Activated naive CD4-positive, alpha-beta T cell treated with anti-CD3 and anti-CD28 coated beads, Interleukin-2, amount 10 ng/mL, durations not matched to agents 7 days and 5 days (primary cell): ENCODE data around the gene USP1.
A peak's percentile ranks its signal among the peaks of the same experiment; 100 is the strongest.

ENCODE experiments used
- CTCF ChIA-PET: fragments of 350-600 bp; sonication (Branson Sonifier 250); formaldehyde crosslinking; loops from one replicate; lab custom pipeline; 2021; ENCODE audit warnings: antibody characterized with exemption; lab: Charles Lee
- DNase-seq: peaks from one replicate; pipeline ENCODE4 v3.0.0-alpha.2; 2020
- H3K27ac Mint-ChIP-seq: one replicate; pipeline ENCODE4 v1.8.0; 2021; ENCODE audit warnings: mild to moderate bottlenecking, moderate library complexity, mixed read lengths
- H3K27me3 Mint-ChIP-seq: one replicate; pipeline ENCODE4 v1.8.0; 2021; ENCODE audit warnings: mild to moderate bottlenecking, mixed read lengths
- H3K36me3 Mint-ChIP-seq: one replicate; pipeline ENCODE4 v1.8.0; 2021; ENCODE audit warnings: mixed read lengths
- H3K4me1 Mint-ChIP-seq: one replicate; pipeline ENCODE4 v1.8.0; 2021; ENCODE audit warnings: mixed read lengths
- H3K4me3 Mint-ChIP-seq: one replicate; pipeline ENCODE4 v1.8.0; 2021; ENCODE audit warnings: mild to moderate bottlenecking, moderate library complexity, mixed read lengths
- H3K9me3 Mint-ChIP-seq: one replicate; pipeline ENCODE4 v1.8.0; 2021; ENCODE audit warnings: mixed read lengths

USP1 gene

GRCh38 chr1:62436466-62437272 lies at the start of gene USP1:
USP1 (plus strand) TSS chr1:62437049; CDS start chr1:62439868, 2,819 bp downstream.
- peaks cover 5% of the 10 kb centered on the region for H3K27me3 Mint-ChIP-seq
- peaks cover 30% of the 10 kb centered on the region for H3K36me3 Mint-ChIP-seq
- H3K9me3 Mint-ChIP-seq = no peaks in the 10 kb centered on the region
- peak; percentile 99 for DNase-seq
- CTCF ChIA-PET = no interaction called here
- peak within 1 kb of the TSS; percentile 86 for H3K4me3 Mint-ChIP-seq
- peak within 1 kb of the TSS; percentile 100 for H3K27ac Mint-ChIP-seq
- peaks cover 43% of the 10 kb centered on the region for H3K4me1 Mint-ChIP-seq

GRCh38 chr1:62389531-62389930 lies 47.3 kb upstream of the USP1 start:
- Mint-ChIP-seq H3K9me3 (no peaks in the 10 kb centered on the region), H3K4me1 (no peaks in the 10 kb centered on the region), H3K36me3 (no peaks in the 10 kb centered on the region), H3K27me3 (peaks cover 17% of the 10 kb centered on the region), H3K4me3 (no peak overlapping the region), H3K27ac (no peak overlapping the region)
- CTCF ChIA-PET = interaction anchor here (0.7 to 1.0 kb wide), 4 partner anchors 17 to 205 kb away, joined by 3 to 5 read pairs (median 3); no protein-coding TSS in a partner anchor
- DNase-seq = no peak

GRCh38 chr1:62390071-62390470 lies 46.8 kb upstream of the USP1 start:
- CTCF ChIA-PET = no interaction called here
- H3K27me3 Mint-ChIP-seq = peaks cover 17% of the 10 kb centered on the region
- no peak overlapping the region for H3K4me3 Mint-ChIP-seq
- H3K9me3 Mint-ChIP-seq = no peaks in the 10 kb centered on the region
- H3K27ac Mint-ChIP-seq = no peak overlapping the region
- no peaks in the 10 kb centered on the region for H3K4me1 Mint-ChIP-seq
- H3K36me3 Mint-ChIP-seq = no peaks in the 10 kb centered on the region
- no peak for DNase-seq

- DNase-seq = peak; percentile 42
- H3K36me3 Mint-ChIP-seq = no peaks in the 10 kb centered on the region
- no peak overlapping the region for H3K27ac Mint-ChIP-seq
- no peak overlapping the region for H3K4me3 Mint-ChIP-seq
- no peaks in the 10 kb centered on the region for H3K4me1 Mint-ChIP-seq
- no peaks in the 10 kb centered on the region for H3K9me3 Mint-ChIP-seq
- CTCF ChIA-PET = interaction anchor here (0.6 to 1.2 kb wide), 9 partner anchors 9 to 582 kb away, joined by 3 to 4 read pairs (median 3); no protein-coding TSS in a partner anchor
- H3K27me3 Mint-ChIP-seq = peaks cover 17% of the 10 kb centered on the region
These were observed 45.4 kb upstream of the USP1 start for GRCh38 chr1:62391369-62391971.

GRCh38 chr1:62392951-62393350 lies 43.9 kb upstream of the USP1 start:
- CTCF ChIA-PET = no interaction called here
- Mint-ChIP-seq H3K27ac (no peak overlapping the region), H3K4me3 (no peak overlapping the region), H3K4me1 (no peaks in the 10 kb centered on the region), H3K9me3 (no peaks in the 10 kb centered on the region), H3K36me3 (no peaks in the 10 kb centered on the region), H3K27me3 (peaks cover 17% of the 10 kb centered on the region)
- no peak for DNase-seq

- H3K4me1 Mint-ChIP-seq = no peaks in the 10 kb centered on the region
- H3K9me3 Mint-ChIP-seq = no peaks in the 10 kb centered on the region
- peaks cover 11% of the 10 kb centered on the region for H3K27me3 Mint-ChIP-seq
- DNase-seq = no peak
- no peak overlapping the region for H3K4me3 Mint-ChIP-seq
- H3K27ac Mint-ChIP-seq = no peak overlapping the region
- no peaks in the 10 kb centered on the region for H3K36me3 Mint-ChIP-seq
- CTCF ChIA-PET = interaction anchor here (0.8 to 1.8 kb wide), 3 partner anchors 13 to 352 kb away, joined by 3 to 5 read pairs (median 3); no protein-coding TSS in a partner anchor
These were observed 42.2 kb upstream of the USP1 start for GRCh38 chr1:62394646-62395045.

GRCh38 chr1:62395291-62395690 lies 41.6 kb upstream of the USP1 start:
- peaks cover 4% of the 10 kb centered on the region for H3K27me3 Mint-ChIP-seq
- no peaks in the 10 kb centered on the region for H3K4me1 Mint-ChIP-seq
- no peak overlapping the region for H3K27ac Mint-ChIP-seq
- no peak overlapping the region for H3K4me3 Mint-ChIP-seq
- no peaks in the 10 kb centered on the region for H3K36me3 Mint-ChIP-seq
- DNase-seq = no peak
- CTCF ChIA-PET = interaction anchor here (1.1 to 1.8 kb wide), 2 partner anchors 12 to 351 kb away, joined by 3 to 5 read pairs; no protein-coding TSS in a partner anchor
- no peaks in the 10 kb centered on the region for H3K9me3 Mint-ChIP-seq

GRCh38 chr1:62396871-62397270 lies 40.0 kb upstream of the USP1 start:
- H3K27ac Mint-ChIP-seq = no peak overlapping the region
- no peaks in the 10 kb centered on the region for H3K4me1 Mint-ChIP-seq
- no peak for DNase-seq
- no peak overlapping the region for H3K4me3 Mint-ChIP-seq
- CTCF ChIA-PET = interaction anchor here (1.2 kb wide), 1 partner anchor 221 kb away, joined by 3 read pairs; no protein-coding TSS in a partner anchor
- H3K36me3 Mint-ChIP-seq = no peaks in the 10 kb centered on the region
- H3K27me3 Mint-ChIP-seq = peaks cover 4% of the 10 kb centered on the region
- H3K9me3 Mint-ChIP-seq = no peaks in the 10 kb centered on the region

- H3K4me1 Mint-ChIP-seq = no peaks in the 10 kb centered on the region
- CTCF ChIA-PET = interaction anchor here (1.2 kb wide), 1 partner anchor 222 kb away, joined by 3 read pairs; no protein-coding TSS in a partner anchor
- no peaks in the 10 kb centered on the region for H3K36me3 Mint-ChIP-seq
- H3K4me3 Mint-ChIP-seq = no peak overlapping the region
- H3K27me3 Mint-ChIP-seq = peaks cover 5% of the 10 kb centered on the region
- no peaks in the 10 kb centered on the region for H3K9me3 Mint-ChIP-seq
- DNase-seq = no peak
- H3K27ac Mint-ChIP-seq = no peak overlapping the region
These were observed 39.5 kb upstream of the USP1 start for GRCh38 chr1:62397301-62397700.

- no peaks in the 10 kb centered on the region for H3K4me1 Mint-ChIP-seq
- CTCF ChIA-PET = no interaction called here
- H3K27me3 Mint-ChIP-seq = peaks cover 7% of the 10 kb centered on the region
- no peaks in the 10 kb centered on the region for H3K9me3 Mint-ChIP-seq
- no peak for DNase-seq
- H3K4me3 Mint-ChIP-seq = no peak overlapping the region
- H3K36me3 Mint-ChIP-seq = no peaks in the 10 kb centered on the region
- no peak overlapping the region for H3K27ac Mint-ChIP-seq
These were observed 38.5 kb upstream of the USP1 start for GRCh38 chr1:62398377-62398776.

- no peaks in the 10 kb centered on the region for H3K4me1 Mint-ChIP-seq
- DNase-seq = no peak
- H3K27me3 Mint-ChIP-seq = peaks cover 3% of the 10 kb centered on the region
- no peak overlapping the region for H3K27ac Mint-ChIP-seq
- no peak overlapping the region for H3K4me3 Mint-ChIP-seq
- no peaks in the 10 kb centered on the region for H3K36me3 Mint-ChIP-seq
- CTCF ChIA-PET = interaction anchor here (0.5 to 1.6 kb wide), 3 partner anchors 47 to 257 kb away, joined by 3 to 5 read pairs (median 3); no protein-coding TSS in a partner anchor
- no peaks in the 10 kb centered on the region for H3K9me3 Mint-ChIP-seq
These were observed 35.7 kb upstream of the USP1 start for GRCh38 chr1:62401034-62401760.

GRCh38 chr1:62405247-62405646 lies 31.6 kb upstream of the USP1 start:
- Mint-ChIP-seq H3K36me3 (no peaks in the 10 kb centered on the region), H3K9me3 (no peaks in the 10 kb centered on the region), H3K27me3 (peaks cover 3% of the 10 kb centered on the region), H3K27ac (no peak overlapping the region), H3K4me1 (no peaks in the 10 kb centered on the region), H3K4me3 (no peak overlapping the region)
- CTCF ChIA-PET = interaction anchor here (0.6 to 6.4 kb wide), 8 partner anchors 8 to 1608 kb away, joined by 3 to 85 read pairs (median 4); no protein-coding TSS in a partner anchor
- no peak for DNase-seq

- Mint-ChIP-seq H3K36me3 (no peaks in the 10 kb centered on the region), H3K27ac (no peak overlapping the region), H3K4me1 (no peaks in the 10 kb centered on the region), H3K9me3 (no peaks in the 10 kb centered on the region), H3K27me3 (peaks cover 3% of the 10 kb centered on the region), H3K4me3 (no peak overlapping the region)
- CTCF ChIA-PET = interaction anchor here (0.8 to 6.4 kb wide), 7 partner anchors 10 to 324 kb away, joined by 3 to 85 read pairs (median 5); no protein-coding TSS in a partner anchor
- no peak for DNase-seq
These were observed 30.3 kb upstream of the USP1 start for GRCh38 chr1:62406576-62406975.
